GM08714 (cell line): ENCODE results near the gene UBXN4.

Source experiments
- H3K4me3 ChIP-seq: fragments of 200-500 bp; sonication (Bioruptor generic); 2 replicates; pipeline ENCODE4 v1.5.1; 2014; ENCODE audit warnings: mild to moderate bottlenecking, low read length, inconsistent platforms
- ZNF274 ChIP-seq: IDR thresholded peaks from 2 replicates; pipeline ENCODE4 v1.6.1; 2012; ENCODE audit warnings: mild to moderate bottlenecking, low read depth, low read length

UBXN4 gene

DNA sequence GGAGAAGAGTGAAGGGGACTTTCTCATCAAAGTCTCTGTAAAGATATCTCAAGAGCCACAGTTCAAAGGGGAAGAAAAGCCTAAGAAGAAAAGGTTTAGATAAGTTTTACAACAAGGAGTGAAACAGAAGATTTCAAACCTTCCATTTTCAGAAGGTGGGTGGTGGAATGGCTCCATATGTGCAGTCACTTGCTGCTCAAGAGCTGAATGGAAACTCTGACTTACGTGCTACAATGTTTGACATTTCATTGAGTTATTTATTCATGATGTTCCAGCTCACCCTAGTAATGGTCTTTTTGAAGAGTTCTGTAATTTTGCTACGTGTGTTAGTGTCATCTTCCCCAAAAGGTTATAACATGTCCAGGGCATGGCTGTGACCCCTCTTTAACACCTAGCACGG is 73.6 kb downstream of the UBXN4 start:
- no peak overlapping the region for H3K4me3 ChIP-seq

GRCh38 chr2:135817466-135817865 is 75.8 kb downstream of the UBXN4 start:
- H3K4me3 ChIP-seq, result no peak overlapping the region
- TF ChIP-seq ZNF274, result no peak

More for the DNA sequence above, 73.6 kb downstream of the UBXN4 start:
- TF ChIP-seq ZNF274, result no peak

- no peak for TF ChIP-seq ZNF274
- no peak overlapping the region for H3K4me3 ChIP-seq
Measured at GRCh38 chr2:135817951-135818350, 76.3 kb downstream of the UBXN4 start.

GRCh38 chr2:135818937-135819610 is 77.4 kb downstream of the UBXN4 start:
- TF ChIP-seq ZNF274, result no peak
- H3K4me3 ChIP-seq, result no peak overlapping the region

- H3K4me3 ChIP-seq, result peak overlapping the region; percentile 25; the same call in 1 of the 2 replicates
- no peak for TF ChIP-seq ZNF274
Measured at GRCh38 chr2:135820003-135820618, 78.5 kb downstream of the UBXN4 start.

GRCh38 chr2:135821190-135821589 is 79.5 kb downstream of the UBXN4 start:
- TF ChIP-seq ZNF274, result no peak
- H3K4me3 ChIP-seq, result no peak overlapping the region

GRCh38 chr2:135822855-135823254 is 81.2 kb downstream of the UBXN4 start:
- H3K4me3 ChIP-seq, result no peak overlapping the region
- no peak for TF ChIP-seq ZNF274

- TF ChIP-seq ZNF274, result no peak
- H3K4me3 ChIP-seq, result no peak overlapping the region
Measured at GRCh38 chr2:135825131-135825530, 83.5 kb downstream of the UBXN4 start.

GRCh38 chr2:135825550-135826176 is 84.0 kb downstream of the UBXN4 start:
- TF ChIP-seq ZNF274, result no peak
- no peak overlapping the region for H3K4me3 ChIP-seq

GRCh38 chr2:135826544-135826943 is 84.9 kb downstream of the UBXN4 start:
- H3K4me3 ChIP-seq, result no peak overlapping the region
- TF ChIP-seq ZNF274, result no peak

GRCh38 chr2:135829378-135830135 is 87.9 kb downstream of the UBXN4 start:
- H3K4me3 ChIP-seq, result no peak overlapping the region
- TF ChIP-seq ZNF274, result no peak

DNA sequence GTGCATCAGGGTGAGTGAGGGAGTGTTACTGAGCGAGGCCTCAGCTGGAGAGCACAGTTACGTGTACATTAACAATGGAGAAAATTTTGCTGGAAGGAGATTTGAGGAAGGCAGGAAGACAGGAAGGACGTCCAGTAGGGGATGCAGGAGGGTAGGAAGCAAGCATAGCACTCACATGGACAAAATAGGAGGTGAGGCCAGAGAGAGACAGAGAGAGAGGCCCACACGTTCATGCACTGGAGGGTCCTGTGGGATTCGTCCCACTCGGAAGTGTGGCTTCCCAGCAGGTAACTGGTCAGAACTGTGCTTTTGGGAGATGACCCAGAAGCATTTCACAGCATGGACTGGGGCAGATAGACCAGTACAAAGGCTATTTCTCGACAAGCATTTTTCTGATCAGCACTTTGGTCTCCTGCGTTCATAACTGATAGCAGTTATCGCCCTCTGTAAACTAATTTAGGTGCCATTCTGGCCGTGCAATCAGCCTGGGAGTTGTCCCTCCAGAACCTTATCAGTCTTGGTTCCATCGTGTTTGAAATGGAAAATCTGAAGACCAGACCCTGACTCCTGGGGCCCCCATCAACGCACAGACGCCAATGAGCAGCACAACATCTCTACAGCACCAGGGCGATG is 89.6 kb downstream of the UBXN4 start:
- no peak for TF ChIP-seq ZNF274
- no peak overlapping the region for H3K4me3 ChIP-seq

DNA sequence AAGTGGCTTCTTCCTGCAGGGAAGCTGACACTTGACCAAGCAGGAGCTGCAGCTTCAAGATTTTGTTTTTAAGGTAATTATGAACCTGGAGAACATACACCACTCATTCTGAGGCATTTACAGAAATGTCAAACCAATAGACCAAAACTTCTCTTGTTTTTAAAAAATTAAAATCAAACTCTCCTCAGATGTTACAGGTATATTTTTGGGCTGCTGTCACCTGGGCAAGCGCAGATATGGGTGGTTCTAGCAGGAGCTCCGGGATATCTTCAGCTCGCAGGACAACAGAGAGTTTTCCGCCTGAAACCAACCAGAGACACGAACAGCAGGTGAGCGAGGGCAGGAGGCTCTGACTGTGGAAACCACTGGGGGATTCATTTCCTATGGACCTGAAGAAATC is 91.2 kb downstream of the UBXN4 start:
- TF ChIP-seq ZNF274, result no peak

More for the DNA sequence above, 91.2 kb downstream of the UBXN4 start:
- no peak overlapping the region for H3K4me3 ChIP-seq
